Lung (tissue), 12 donors: ENCODE measurements around the gene MMEL1. TPM values are rescaled to one million over a fixed set of nuclear protein-coding genes. Genes with fewer than 3 reads are reported as not detected.

Experiments used
- ATAC-seq: fragments of 200-7000 bp; cut with Tn5 transposase; one replicate; pipeline ENCODE4 v1.9.1; 2020; ENCODE audit warnings: moderate number of reproducible peaks; ENCODE audit not compliant: insufficient read depth, low FRiP score
- DNase-seq, 3 donors: peaks; one replicate each; pipeline ENCODE4 v3.0.0-alpha.2; 2013 to 2017
- H3K27ac ChIP-seq, 2 donors: one replicate each; pipeline ENCODE4 v1.5.1; 2013; ENCODE audit warnings: mild to moderate bottlenecking in 2 of 2, moderate library complexity in 2 of 2, control low read depth in 1 of 2, inconsistent platforms in 1 of 2, low read depth in 1 of 2, low read length in 1 of 2
- H3K27me3 ChIP-seq, 3 donors: one replicate each; pipeline ENCODE4 v1.5.1; 2013; ENCODE audit warnings: low read length in 2 of 3; ENCODE audit not compliant: control insufficient read depth in 3 of 3, insufficient read depth in 3 of 3
- H3K36me3 ChIP-seq, 4 donors: one replicate each; pipeline ENCODE4 v1.5.1; 2013; ENCODE audit warnings: low read length in 4 of 4, mild to moderate bottlenecking in 1 of 4, moderate library complexity in 1 of 4; ENCODE audit not compliant: control insufficient read depth in 4 of 4, insufficient read depth in 4 of 4
- H3K4me1 ChIP-seq, 5 donors: one replicate each; pipeline ENCODE4 v1.5.1; 2013; ENCODE audit warnings: low read length in 5 of 5, mild to moderate bottlenecking in 2 of 5, moderate library complexity in 1 of 5; ENCODE audit not compliant: control insufficient read depth in 5 of 5, insufficient read depth in 5 of 5
- H3K4me3 ChIP-seq: one replicate; pipeline ENCODE4 v1.5.1; 2013; ENCODE audit warnings: mild to moderate bottlenecking, control low read depth, moderate library complexity
- H3K9ac ChIP-seq, 2 donors: one replicate each; pipeline ENCODE4 v1.5.1; 2013; ENCODE audit warnings: low read length in 2 of 2, control low read depth in 1 of 2; ENCODE audit not compliant: insufficient read depth in 1 of 2
- H3K9me3 ChIP-seq, 4 donors: one replicate each; pipeline ENCODE4 v1.5.1; 2013; ENCODE audit warnings: low read length in 3 of 4, mild to moderate bottlenecking in 1 of 4, moderate library complexity in 1 of 4; ENCODE audit not compliant: control insufficient read depth in 4 of 4, insufficient read depth in 3 of 4
- CTCF ChIP-seq: IDR thresholded peaks from 2 replicates; pipeline ENCODE4 v1.5.1; 2012; ENCODE audit warnings: mild to moderate bottlenecking; ENCODE audit errors: control extremely low read depth, extremely low read depth
- WGBS, 2 donors: extraction: QIAGEN DNeasy Blood & Tissue Kit; methylation state at CpG; one replicate each; pipeline ENCODE4 v1.1.7; 2013; 5-methylcytosine and 5-hydroxymethylcytosine counted together
- polyA plus RNA-seq, 2 donors: library from polyadenylated mRNA; stranded (reverse); fragments of 200-250 nt; gene quantifications; one replicate each; pipeline ENCODE4 v1.2.1, GENCODE V29; 2013
- total RNA-seq, 2 donors: library from RNA; depleted of rRNA in 1 of 2; stranded (reverse); fragments of >200 nt in 1 of 2; gene quantifications; one replicate each; pipeline ENCODE4 v1.2.1, GENCODE V29; 2014 to 2021
- donor health status: control.
- donor health status: control.
- donor health status: Bipolar disorder and iron deficiency.
- donor health status: healthy.
- donor health status: DM: yes; HTN: yes; CAD: no.

Gene MMEL1
- total and polyA plus RNA-seq, 4 donors = 4.0 to 8.4 (median 6.0) TPM

DNA sequence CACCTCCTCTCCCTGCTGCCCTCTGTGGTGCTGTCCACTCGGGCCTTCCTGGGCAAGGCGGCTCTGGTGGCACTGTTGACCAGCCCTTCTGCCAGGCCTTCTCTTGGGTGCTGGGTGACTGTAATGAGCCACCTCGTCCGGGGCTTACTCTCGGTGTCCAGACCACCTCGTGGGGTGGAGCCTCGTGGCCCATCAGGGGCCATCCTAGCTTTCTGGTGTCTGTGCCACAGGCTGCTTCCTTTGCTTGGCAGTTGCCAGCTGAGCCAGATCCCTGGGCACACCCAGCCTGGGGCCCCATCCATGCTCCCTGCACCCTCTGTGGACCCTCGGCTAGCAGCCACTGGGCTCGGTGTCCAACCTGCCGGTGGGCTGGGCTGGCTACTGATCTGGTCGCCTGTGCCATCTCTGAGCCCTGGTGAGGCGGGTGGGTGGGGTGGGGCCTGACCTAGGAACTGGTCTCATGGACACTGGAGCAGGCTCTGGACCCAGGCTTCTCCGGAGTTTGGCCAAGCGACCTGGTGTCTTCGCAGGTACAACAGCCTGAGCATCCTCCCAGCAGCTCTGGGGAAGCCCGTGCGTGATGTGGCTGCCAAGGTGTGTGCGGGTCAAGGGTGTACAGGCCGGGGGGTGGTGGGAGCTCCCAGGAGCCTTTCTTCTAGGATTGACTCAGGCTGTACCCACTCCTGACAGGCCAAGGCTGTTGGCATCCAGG, 44.8 kb downstream of the MMEL1 start:
- ATAC-seq (no peak), DNase-seq (peak in 1 of 3 donors; percentile 11)
- 83 to 91% methylated on average over 19 of the region's 19 CpGs for WGBS, 2 donors
- H3K27me3 ChIP-seq = no peaks in the 10 kb centered on the region
- H3K4me3 ChIP-seq = no peak overlapping the region
- H3K4me1 ChIP-seq = peaks cover 3 to 28% (median 17%) of the 10 kb centered on the region in 5 donors
- H3K27ac ChIP-seq = no peak overlapping the region
- peaks cover 0 to 21% (median 4%) of the 10 kb centered on the region in 4 donors for H3K36me3 ChIP-seq
- no peaks in the 10 kb centered on the region for H3K9me3 ChIP-seq
- H3K9ac ChIP-seq = peak overlapping the region in 1 of 2 donors; percentile 11
- no peak for TF ChIP-seq CTCF

DNA sequence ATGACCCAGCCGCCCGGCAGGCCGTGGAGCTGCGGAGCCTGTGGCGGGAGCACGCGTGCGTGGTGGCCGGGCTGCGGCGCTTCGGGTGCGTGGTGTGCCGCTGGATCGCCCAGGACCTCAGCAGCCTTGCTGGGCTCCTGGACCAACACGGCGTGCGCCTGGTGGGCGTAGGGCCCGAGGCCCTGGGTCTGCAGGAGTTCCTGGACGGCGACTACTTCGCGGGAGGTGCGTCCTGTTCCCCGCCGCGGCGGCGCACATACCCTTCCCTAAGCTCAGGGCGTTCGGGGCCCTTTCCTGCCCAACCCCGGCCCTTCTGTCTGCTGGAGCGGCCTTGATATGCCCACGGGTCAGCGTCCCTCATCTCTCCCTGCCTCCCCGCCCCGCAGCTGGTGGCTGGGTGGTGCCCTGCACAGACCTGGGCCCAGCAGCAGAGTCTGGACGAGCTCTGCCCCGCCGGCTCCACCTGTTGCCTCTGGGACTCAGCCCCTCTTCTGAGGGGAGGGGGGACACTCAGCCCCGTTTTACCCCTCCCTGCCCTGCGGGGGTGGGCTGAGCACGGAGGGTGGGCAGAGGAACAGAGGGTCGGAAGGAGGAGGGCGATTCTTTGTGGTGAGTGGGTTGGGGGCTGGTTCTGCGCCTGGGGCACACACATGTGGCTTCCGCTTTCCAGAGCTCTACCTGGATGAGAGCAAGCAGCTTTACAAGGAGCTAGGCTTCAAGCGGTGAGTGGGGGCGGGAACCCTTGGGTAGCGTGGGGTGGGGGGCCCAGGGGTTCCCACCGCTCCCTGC, 45.6 kb downstream of the MMEL1 start:
- Histone ChIP-seq H3K9ac (peak overlapping the region in 1 of 2 donors; percentile 37), H3K4me1 (peaks cover 3 to 25% (median 17%) of the 10 kb centered on the region in 5 donors), H3K27ac (peak overlapping the region in 1 of 2 donors; percentile 42), H3K27me3 (no peaks in the 10 kb centered on the region), H3K36me3 (peaks cover 0 to 21% (median 4%) of the 10 kb centered on the region in 4 donors), H3K4me3 (peak overlapping the region; percentile 73), H3K9me3 (no peaks in the 10 kb centered on the region)
- TF ChIP-seq CTCF = no peak
- DNase-seq (no peak), ATAC-seq (no peak)
- 10 to 11% methylated on average over 46 to 52 of the region's 52 CpGs for WGBS, 2 donors

DNA sequence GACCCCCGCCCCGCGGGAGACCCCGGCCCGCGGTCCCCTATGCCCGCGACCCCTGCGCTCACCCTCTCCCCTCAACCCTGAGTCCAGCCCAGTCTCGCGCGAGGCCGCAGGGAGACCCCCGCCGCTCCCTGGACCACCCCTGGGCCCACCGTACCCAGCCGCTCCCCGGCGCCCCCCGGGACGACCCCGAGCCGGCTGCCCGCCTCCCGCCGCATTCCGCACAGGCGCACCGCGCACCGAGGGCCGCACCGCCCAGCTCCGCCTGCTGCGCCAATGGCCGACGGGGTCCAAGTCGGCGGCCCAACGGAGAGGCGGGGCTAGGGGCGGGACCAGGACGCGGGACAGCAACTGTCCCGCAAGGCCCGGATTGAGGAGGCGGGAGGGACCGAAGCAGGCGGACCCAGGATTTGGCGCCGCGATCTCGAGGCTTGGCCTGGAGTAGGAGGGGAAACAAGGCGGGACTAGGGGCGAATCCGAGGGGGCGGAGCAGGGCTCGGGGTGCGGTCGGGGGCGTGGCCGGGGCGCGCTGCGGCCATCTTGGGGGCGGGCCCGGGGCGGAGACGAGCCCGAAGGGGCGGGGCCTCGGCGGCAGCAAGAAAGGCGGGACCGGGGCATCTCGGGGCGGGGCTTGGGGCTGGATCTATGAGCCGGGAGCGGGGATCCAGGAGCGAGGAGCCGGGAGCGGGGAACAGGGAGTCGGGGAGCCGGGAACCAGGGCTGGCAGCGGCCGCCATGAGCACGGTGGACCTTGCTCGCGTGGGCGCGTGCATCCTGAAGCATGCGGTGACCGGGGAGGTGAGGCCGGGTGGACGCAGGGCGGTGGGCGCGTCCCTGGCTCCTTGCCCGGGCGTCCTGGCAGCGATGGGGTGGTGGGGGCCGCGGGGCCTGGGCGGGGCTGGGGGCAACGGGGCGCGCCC, 46.4 kb downstream of the MMEL1 start, which contains the start of gene PRXL2B:
Gene PRXL2B (plus strand): TSS at position 624 of the 917 bp plus-strand sequence. CDS start 109 bp downstream, at position 733.
- no peaks in the 10 kb centered on the region for H3K27me3 ChIP-seq
- peaks cover 0 to 21% (median 4%) of the 10 kb centered on the region in 4 donors for H3K36me3 ChIP-seq
- ATAC-seq (peak; percentile 88), DNase-seq (peak; percentile 99 to 100 (median 100))
- 1 to 2% methylated on average over 69 to 107 of the region's 107 CpGs for WGBS, 2 donors
- no peaks in the 10 kb centered on the region for H3K9me3 ChIP-seq
- H3K27ac ChIP-seq = peak within 1 kb of the TSS; percentile 98
- peak within 1 kb of the TSS; percentile 78 for H3K4me3 ChIP-seq
- H3K9ac ChIP-seq = peak within 1 kb of the TSS; percentile 51 to 55
- peaks cover 3 to 25% (median 17%) of the 10 kb centered on the region in 5 donors for H3K4me1 ChIP-seq
- no peak for TF ChIP-seq CTCF
